ENCODE measurements around the gene RFPL3. TPM values are rescaled to one million over a fixed set of nuclear protein-coding genes. Genes with fewer than 3 reads are reported as not detected.

The RFPL3 gene
- total RNA-seq, 4 donors from 2014 or later = not detected

GRCh38 chr22:32407936-32408335 is 50.3 kb downstream of the RFPL3 start:
- TF ChIP-seq, protein P1, sequence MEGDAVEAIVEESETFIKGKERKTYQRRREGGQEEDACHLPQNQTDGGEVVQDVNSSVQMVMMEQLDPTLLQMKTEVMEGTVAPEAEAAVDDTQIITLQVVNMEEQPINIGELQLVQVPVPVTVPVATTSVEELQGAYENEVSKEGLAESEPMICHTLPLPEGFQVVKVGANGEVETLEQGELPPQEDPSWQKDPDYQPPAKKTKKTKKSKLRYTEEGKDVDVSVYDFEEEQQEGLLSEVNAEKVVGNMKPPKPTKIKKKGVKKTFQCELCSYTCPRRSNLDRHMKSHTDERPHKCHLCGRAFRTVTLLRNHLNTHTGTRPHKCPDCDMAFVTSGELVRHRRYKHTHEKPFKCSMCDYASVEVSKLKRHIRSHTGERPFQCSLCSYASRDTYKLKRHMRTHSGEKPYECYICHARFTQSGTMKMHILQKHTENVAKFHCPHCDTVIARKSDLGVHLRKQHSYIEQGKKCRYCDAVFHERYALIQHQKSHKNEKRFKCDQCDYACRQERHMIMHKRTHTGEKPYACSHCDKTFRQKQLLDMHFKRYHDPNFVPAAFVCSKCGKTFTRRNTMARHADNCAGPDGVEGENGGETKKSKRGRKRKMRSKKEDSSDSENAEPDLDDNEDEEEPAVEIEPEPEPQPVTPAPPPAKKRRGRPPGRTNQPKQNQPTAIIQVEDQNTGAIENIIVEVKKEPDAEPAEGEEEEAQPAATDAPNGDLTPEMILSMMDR (IDR thresholded peaks at IDR 0.05; ENCODE audit: low read depth) = no peak

DNA sequence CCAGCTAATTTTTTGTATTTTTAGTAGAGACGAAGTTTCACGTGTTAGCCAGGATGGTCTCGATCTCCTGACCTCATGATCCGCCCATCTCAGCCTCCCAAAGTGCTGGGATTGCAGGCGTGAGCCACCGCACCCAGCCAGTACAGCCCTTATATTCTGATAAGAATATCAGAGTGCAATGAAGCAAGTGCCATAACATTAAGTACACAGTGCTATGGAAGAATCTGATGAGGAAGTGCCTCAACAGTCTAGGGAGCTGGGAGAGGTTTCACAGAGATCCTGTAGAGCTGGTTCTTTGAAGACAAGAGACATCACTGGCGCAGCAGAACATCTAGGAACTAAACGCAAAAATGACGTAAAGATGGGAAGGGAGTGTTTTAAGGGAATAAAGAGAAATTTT is 52.3 kb downstream of the RFPL3 start:
- TF ChIP-seq, protein P1 (IDR thresholded peaks at IDR 0.05; ENCODE audit: low read depth) = no peak

DNA sequence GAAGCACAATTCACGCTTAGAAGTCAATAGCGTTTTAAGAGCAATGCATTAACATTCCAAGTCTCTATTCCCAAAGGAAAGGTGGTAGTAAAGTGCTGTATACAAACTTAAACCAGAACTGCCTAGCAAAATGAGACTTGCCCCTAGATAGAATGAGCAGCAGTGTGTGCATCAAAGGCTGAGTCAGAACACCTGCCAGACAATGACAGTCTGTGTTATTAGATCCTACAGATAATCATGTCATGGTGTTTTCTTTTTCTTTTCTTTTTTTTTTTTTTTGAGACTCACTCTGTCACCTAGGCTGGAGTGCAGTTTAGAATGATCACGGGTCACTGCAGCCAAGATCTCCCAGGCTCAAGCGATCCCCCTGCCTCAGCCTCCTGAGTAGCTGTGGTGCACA is 52.8 kb downstream of the RFPL3 start:
- TF ChIP-seq, protein P1 (IDR thresholded peaks at IDR 0.05; ENCODE audit: low read depth) = no peak

Small RNA genes within 50 kb of the gene (small RNA-seq; reads per million reads assigned to genes)
- gene AL021937.2 = not detected
- gene IGLVIVOR22-2 = not detected
- gene RF02171 = not detected
- not detected for gene RF02172

Other genes starting within 250 kb of the RFPL3 start
- gene C22orf42, start 198.6 kb upstream of the RFPL3 start, total RNA-seq = not detected
- gene RFPL2, start 152.8 kb upstream of the RFPL3 start, total RNA-seq = under 1 TPM in 1 of 4 donors, not detected in 3; 0.68 TPM
- 1 to 10 TPM in 1 of 4 donors, under 1 TPM in 2, not detected in 1; 0.34 to 3.4 (median 0.98) TPM for gene SLC5A4, start 102.5 kb upstream of the RFPL3 start, total RNA-seq
- 10 to 100 TPM; 45.2 to 95.1 (median 62.1) TPM for gene RTCB, start 54.4 kb downstream of the RFPL3 start, total RNA-seq
- gene BPIFC, start 106.6 kb downstream of the RFPL3 start, total RNA-seq = not detected
- gene FBXO7, start 116.9 kb downstream of the RFPL3 start, total RNA-seq = 100 to 1,000 TPM in 1 of 4 donors, 10 to 100 TPM in 3; 85.1 to 101 (median 93.8) TPM